OCI-LY3 (cell line): Measurements from ENCODE around the gene POU2F1.

Experiments
- EZH2phosphoT487 ChIP-seq: fragments of 200-600 bp; shearing (Covaris generic); IDR thresholded peaks from 2 replicates; pipeline ENCODE4 v1.6.1; 2018; ENCODE audit warnings: antibody characterized with exemption, mixed run types, low read depth
- TF ChIP-seq, protein P1 (sequence below): fragments of 200-600, 300-600 bp; sonication (generic); IDR thresholded peaks from 2 replicates; pipeline ENCODE4 v1.5.1; 2014; ENCODE audit warnings: antibody characterized with exemption, low read length, low read depth

DNA sequence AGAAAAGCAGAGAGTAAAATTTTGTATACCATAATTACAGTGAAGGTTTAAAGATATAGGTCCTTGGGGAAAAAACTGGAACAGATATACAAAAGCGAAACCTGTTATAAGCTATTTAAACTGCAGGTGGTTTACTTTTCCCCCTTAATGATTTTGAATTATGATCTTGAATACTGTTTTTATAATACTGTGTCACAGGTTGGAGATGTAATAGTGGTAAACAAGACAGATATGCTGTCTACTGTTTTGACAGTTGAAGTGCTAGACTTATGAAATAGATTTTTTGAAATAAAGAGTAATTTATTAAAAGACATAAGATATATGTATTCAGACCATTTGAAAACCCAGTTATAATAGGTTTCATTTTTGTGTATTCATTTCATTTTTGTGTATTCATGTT, 168.3 kb downstream of the POU2F1 start:
- TF ChIP-seq, protein P1, sequence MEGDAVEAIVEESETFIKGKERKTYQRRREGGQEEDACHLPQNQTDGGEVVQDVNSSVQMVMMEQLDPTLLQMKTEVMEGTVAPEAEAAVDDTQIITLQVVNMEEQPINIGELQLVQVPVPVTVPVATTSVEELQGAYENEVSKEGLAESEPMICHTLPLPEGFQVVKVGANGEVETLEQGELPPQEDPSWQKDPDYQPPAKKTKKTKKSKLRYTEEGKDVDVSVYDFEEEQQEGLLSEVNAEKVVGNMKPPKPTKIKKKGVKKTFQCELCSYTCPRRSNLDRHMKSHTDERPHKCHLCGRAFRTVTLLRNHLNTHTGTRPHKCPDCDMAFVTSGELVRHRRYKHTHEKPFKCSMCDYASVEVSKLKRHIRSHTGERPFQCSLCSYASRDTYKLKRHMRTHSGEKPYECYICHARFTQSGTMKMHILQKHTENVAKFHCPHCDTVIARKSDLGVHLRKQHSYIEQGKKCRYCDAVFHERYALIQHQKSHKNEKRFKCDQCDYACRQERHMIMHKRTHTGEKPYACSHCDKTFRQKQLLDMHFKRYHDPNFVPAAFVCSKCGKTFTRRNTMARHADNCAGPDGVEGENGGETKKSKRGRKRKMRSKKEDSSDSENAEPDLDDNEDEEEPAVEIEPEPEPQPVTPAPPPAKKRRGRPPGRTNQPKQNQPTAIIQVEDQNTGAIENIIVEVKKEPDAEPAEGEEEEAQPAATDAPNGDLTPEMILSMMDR = no peak
- TF ChIP-seq EZH2phosphoT487 = no peak
